ENCODE measurements around the gene TYK2.

TYK2 gene

GRCh38 chr19:10333758-10334587 lies 46.4 kb downstream of the TYK2 start:
- Histone ChIP-seq H3K27me3 (ENCODE audit: insufficient read depth, low read depth) (no peaks in the 10 kb centered on the region), H3K4me2 (peak overlapping the region; percentile 58), H3K9ac (peak overlapping the region; percentile 85; the same call in 1 of the 2 replicates), H4K20me1 (ENCODE audit: insufficient read depth) (no peaks in the 10 kb centered on the region), H2AFZ (ENCODE audit: low read depth) (peak overlapping the region; percentile 62), H3K36me3 (ENCODE audit: insufficient read depth) (no peaks in the 10 kb centered on the region; the same call in 1 of the 2 replicates), H3K27ac (no peak overlapping the region), H3K4me3 (IDR thresholded peaks at IDR 0.05; ENCODE audit: insufficient read depth, low read depth, low read length) (no peak overlapping the region), H3K4me1 (ENCODE audit: low read depth, poor library complexity, severe bottlenecking) (peaks cover 16% of the 10 kb centered on the region), H3K79me2 (ENCODE audit: insufficient read depth, low read depth) (peaks cover 26% of the 10 kb centered on the region)
- TF ChIP-seq CTCF (conservative IDR thresholded peaks at IDR 0.05; ENCODE audit: low read depth, low read length): no peak

- H3K4me2 ChIP-seq: peak within 1 kb of the TSS; percentile 82
- peak within 1 kb of the TSS; percentile 82 for H3K27ac ChIP-seq
- H2AFZ ChIP-seq (ENCODE audit: low read depth): peak within 1 kb of the TSS; percentile 72
- no peaks in the 10 kb centered on the region for H4K20me1 ChIP-seq (ENCODE audit: insufficient read depth)
- peaks cover 16% of the 10 kb centered on the region for H3K4me1 ChIP-seq (ENCODE audit: low read depth, poor library complexity, severe bottlenecking)
- peaks cover 26% of the 10 kb centered on the region for H3K79me2 ChIP-seq (ENCODE audit: insufficient read depth, low read depth)
- no peaks in the 10 kb centered on the region; the same call in 1 of the 2 replicates for H3K36me3 ChIP-seq (ENCODE audit: insufficient read depth)
- no peaks in the 10 kb centered on the region for H3K27me3 ChIP-seq (ENCODE audit: insufficient read depth, low read depth)
- peak within 1 kb of the TSS; percentile 85 for H3K9ac ChIP-seq
- H3K4me3 ChIP-seq (IDR thresholded peaks at IDR 0.05; ENCODE audit: insufficient read depth, low read depth, low read length): no peak within 1 kb of the TSS
- no peak for TF ChIP-seq CTCF (conservative IDR thresholded peaks at IDR 0.05; ENCODE audit: low read depth, low read length)
These were observed 47.2 kb downstream of the TYK2 start, which contains the start of gene RAVER1 for GRCh38 chr19:10332965-10333757. Gene RAVER1 (minus strand): TSS chr19:10333529. CDS start chr19:10333507, 22 bp downstream.

- peaks cover 16% of the 10 kb centered on the region for H3K4me1 ChIP-seq (ENCODE audit: low read depth, poor library complexity, severe bottlenecking)
- peak overlapping the region; percentile 82 for H3K4me2 ChIP-seq
- no peak for TF ChIP-seq CTCF (conservative IDR thresholded peaks at IDR 0.05; ENCODE audit: low read depth, low read length)
- no peaks in the 10 kb centered on the region for H3K27me3 ChIP-seq (ENCODE audit: insufficient read depth, low read depth)
- peaks cover 26% of the 10 kb centered on the region for H3K79me2 ChIP-seq (ENCODE audit: insufficient read depth, low read depth)
- no peak overlapping the region for H2AFZ ChIP-seq (ENCODE audit: low read depth)
- H4K20me1 ChIP-seq (ENCODE audit: insufficient read depth): no peaks in the 10 kb centered on the region
- H3K9ac ChIP-seq: peak overlapping the region; percentile 85; the same call in 1 of the 2 replicates
- peak overlapping the region; percentile 82; the same call in 1 of the 2 replicates for H3K27ac ChIP-seq
- H3K4me3 ChIP-seq (IDR thresholded peaks at IDR 0.05; ENCODE audit: insufficient read depth, low read depth, low read length): no peak overlapping the region
- no peaks in the 10 kb centered on the region; the same call in 1 of the 2 replicates for H3K36me3 ChIP-seq (ENCODE audit: insufficient read depth)
These were observed 48.0 kb downstream of the TYK2 start for GRCh38 chr19:10332158-10332964.

- Histone ChIP-seq H2AFZ (ENCODE audit: low read depth) (no peak overlapping the region), H3K4me2 (no peak overlapping the region), H3K27me3 (ENCODE audit: insufficient read depth, low read depth) (no peaks in the 10 kb centered on the region), H4K20me1 (ENCODE audit: insufficient read depth) (no peaks in the 10 kb centered on the region), H3K27ac (no peak overlapping the region), H3K4me1 (ENCODE audit: low read depth, poor library complexity, severe bottlenecking) (peaks cover 16% of the 10 kb centered on the region), H3K4me3 (IDR thresholded peaks at IDR 0.05; ENCODE audit: insufficient read depth, low read depth, low read length) (no peak overlapping the region), H3K79me2 (ENCODE audit: insufficient read depth, low read depth) (peaks cover 26% of the 10 kb centered on the region), H3K36me3 (ENCODE audit: insufficient read depth) (peaks cover 9% of the 10 kb centered on the region; the same call in 1 of the 2 replicates), H3K9ac (no peak overlapping the region)
- TF ChIP-seq CTCF (conservative IDR thresholded peaks at IDR 0.05; ENCODE audit: low read depth, low read length): no peak
These were observed 50.8 kb downstream of the TYK2 start for GRCh38 chr19:10329555-10329954.

Measured in KMS-11 (cell line).